ENCODE measurements around the gene LZTR1.

The LZTR1 gene

DNA sequence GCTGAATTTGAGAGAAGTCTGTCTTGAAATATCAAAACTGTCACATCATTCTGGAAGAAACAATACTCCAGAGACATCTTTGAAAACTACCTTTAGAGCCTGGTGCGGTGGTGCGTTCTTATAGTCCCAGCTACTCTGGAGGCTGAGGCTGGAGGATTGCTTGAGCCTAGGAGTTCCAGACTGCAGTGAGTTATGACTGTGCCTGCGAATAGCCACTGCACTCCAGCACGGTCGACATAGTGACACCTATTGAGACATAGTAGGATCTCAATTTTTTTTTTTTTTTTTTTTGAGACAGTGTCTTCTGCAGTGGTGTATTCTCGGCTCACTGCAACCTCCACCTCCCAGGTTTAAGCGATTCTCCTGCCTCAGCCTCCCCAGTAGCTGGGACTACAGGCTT lies 26.5 kb upstream of the LZTR1 start:
- Histone ChIP-seq H3K36me3 (ENCODE audit: control insufficient read depth, insufficient read depth, low read length) (no peaks in the 10 kb centered on the region), H3K9ac (no peak overlapping the region), H2AFZ (no peak overlapping the region), H3K4me3 (ENCODE audit: low read depth, low read length) (no peak overlapping the region), H3K27me3 (ENCODE audit: control insufficient read depth, insufficient read depth, low read length) (no peaks in the 10 kb centered on the region), H3K79me2 (no peaks in the 10 kb centered on the region), H3K4me2 (ENCODE audit: low read length) (no peak overlapping the region), H3K4me1 (no peaks in the 10 kb centered on the region), H3K9me3 (ENCODE audit: control insufficient read depth, low read length) (no peaks in the 10 kb centered on the region), H3K27ac (no peak overlapping the region)
- no peak for TF ChIP-seq CTCF (IDR thresholded peaks at IDR 0.05)

DNA sequence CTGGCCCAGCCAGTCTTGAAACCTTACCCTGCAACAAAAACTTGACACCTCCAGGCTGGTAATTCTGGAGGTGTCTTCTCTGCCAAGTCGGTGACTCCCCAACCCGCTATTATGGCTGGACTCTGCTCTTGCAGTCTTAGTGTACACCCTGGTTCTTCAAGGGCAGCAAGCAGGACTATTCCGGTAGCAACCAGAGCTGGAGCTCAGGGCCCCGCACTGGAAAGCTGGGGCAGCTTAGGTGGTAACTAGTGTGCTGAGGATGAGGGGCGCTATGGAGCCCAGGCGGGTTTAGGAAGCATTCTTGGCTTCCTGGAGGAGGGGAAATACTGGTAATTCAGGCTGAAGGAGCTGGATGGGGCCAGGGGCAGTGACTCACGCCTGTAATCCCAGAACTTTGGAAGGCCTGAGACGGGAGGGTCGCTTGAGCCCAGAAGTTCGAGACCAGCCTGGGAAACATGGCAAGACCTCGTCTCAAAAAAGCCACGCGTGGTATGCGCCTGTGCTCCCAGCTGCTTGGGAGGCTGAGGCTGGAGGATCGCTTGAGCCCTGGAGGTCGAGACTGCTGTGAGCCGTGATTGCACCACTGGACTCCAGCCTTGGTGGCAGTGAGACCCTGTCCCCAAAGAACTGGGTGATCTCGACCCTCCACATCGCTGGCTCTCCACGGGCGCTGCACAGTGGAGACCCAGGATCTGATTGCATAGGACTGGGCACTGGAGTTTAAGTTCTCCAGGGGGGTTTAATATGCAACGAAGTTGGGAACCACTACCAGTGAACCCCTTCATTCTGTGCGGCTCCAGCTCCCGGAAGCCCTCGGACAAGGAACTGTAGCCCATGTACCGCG lies 25.6 kb upstream of the LZTR1 start:
- Histone ChIP-seq H3K9ac (no peak overlapping the region), H3K27ac (no peak overlapping the region)

GRCh38 chr22:20957102-20957682 lies 24.9 kb upstream of the LZTR1 start:
- Histone ChIP-seq H2AFZ (peak overlapping the region; percentile 82), H3K9me3 (ENCODE audit: control insufficient read depth, low read length) (no peaks in the 10 kb centered on the region), H3K27ac (no peak overlapping the region), H3K27me3 (ENCODE audit: control insufficient read depth, insufficient read depth, low read length) (no peaks in the 10 kb centered on the region), H3K79me2 (no peaks in the 10 kb centered on the region), H3K4me2 (ENCODE audit: low read length) (peak overlapping the region; percentile 76), H3K36me3 (ENCODE audit: control insufficient read depth, insufficient read depth, low read length) (no peaks in the 10 kb centered on the region), H3K4me3 (ENCODE audit: low read depth, low read length) (peak overlapping the region; percentile 52), H3K4me1 (no peaks in the 10 kb centered on the region), H3K9ac (no peak overlapping the region)
- no peak for TF ChIP-seq CTCF (IDR thresholded peaks at IDR 0.05)

More for the DNA sequence above, 25.6 kb upstream of the LZTR1 start:
- Histone ChIP-seq H3K4me2 (ENCODE audit: low read length) (peak overlapping the region; percentile 76), H3K9me3 (ENCODE audit: control insufficient read depth, low read length) (no peaks in the 10 kb centered on the region), H3K36me3 (ENCODE audit: control insufficient read depth, insufficient read depth, low read length) (no peaks in the 10 kb centered on the region), H3K79me2 (no peaks in the 10 kb centered on the region), H2AFZ (peak overlapping the region; percentile 82), H3K27me3 (ENCODE audit: control insufficient read depth, insufficient read depth, low read length) (no peaks in the 10 kb centered on the region), H3K4me1 (no peaks in the 10 kb centered on the region), H3K4me3 (ENCODE audit: low read depth, low read length) (peak overlapping the region; percentile 52)
- TF ChIP-seq CTCF (IDR thresholded peaks at IDR 0.05) = no peak

- H3K4me3 ChIP-seq (ENCODE audit: low read depth, low read length) = peak overlapping the region; percentile 52
- peak overlapping the region; percentile 82 for H2AFZ ChIP-seq
- no peak overlapping the region for H3K27ac ChIP-seq
- no peaks in the 10 kb centered on the region for H3K79me2 ChIP-seq
- H3K27me3 ChIP-seq (ENCODE audit: control insufficient read depth, insufficient read depth, low read length) = no peaks in the 10 kb centered on the region
- TF ChIP-seq CTCF (IDR thresholded peaks at IDR 0.05) = no peak
- no peak overlapping the region for H3K9ac ChIP-seq
- H3K4me1 ChIP-seq = no peaks in the 10 kb centered on the region
- peak overlapping the region; percentile 76 for H3K4me2 ChIP-seq (ENCODE audit: low read length)
- H3K9me3 ChIP-seq (ENCODE audit: control insufficient read depth, low read length) = no peaks in the 10 kb centered on the region
- no peaks in the 10 kb centered on the region for H3K36me3 ChIP-seq (ENCODE audit: control insufficient read depth, insufficient read depth, low read length)
Observed at GRCh38 chr22:20957683-20958431, 24.2 kb upstream of the LZTR1 start.
